Upper lobe of left lung (tissue), 6 donors: ENCODE results near the gene SSC4D. TPM values are rescaled to one million over a fixed set of nuclear protein-coding genes. Genes with fewer than 3 reads are reported as not detected.
"Not testable (repeated sequence)": the region's sequence is repeated elsewhere in the genome, so short reads cannot be mapped to it uniquely, and the experiment has no call there.

Experiments
- ATAC-seq, 2 donors: fragments of 200-7000 bp; cut with Tn5 transposase; one replicate each; pipeline ENCODE4 v1.9.1; 2022; ENCODE audit warnings: mild to moderate bottlenecking in 2 of 2, moderate library complexity in 2 of 2; ENCODE audit not compliant: low FRiP score in 2 of 2
- DNase-seq, 2 donors: peaks; one replicate each; pipeline ENCODE4 v3.0.0-alpha.2; 2019 to 2020
- H3K27ac ChIP-seq, 4 donors: fragments of 200-600 bp; sonication (generic); one replicate each; pipeline ENCODE4 v1.5.1; 2016 to 2019
- H3K27me3 ChIP-seq, 4 donors: fragments of 200-600 bp; sonication (generic); one replicate each; pipeline ENCODE4 v1.5.1; 2017 to 2019
- H3K36me3 ChIP-seq, 4 donors: fragments of 200-600 bp; sonication (generic); one replicate each; pipeline ENCODE4 v1.5.1; 2016 to 2019
- H3K4me1 ChIP-seq, 4 donors: fragments of 200-600 bp; sonication (generic); one replicate each; pipeline ENCODE4 v1.5.1; 2018 to 2019
- H3K4me3 ChIP-seq, 4 donors: fragments of 200-600 bp; sonication (generic); one replicate each; pipeline ENCODE4 v1.5.1; 2017 to 2019; ENCODE audit warnings: mild to moderate bottlenecking in 2 of 4, moderate library complexity in 1 of 4
- H3K9me3 ChIP-seq, 4 donors: fragments of 200-600 bp; sonication (generic); one replicate each; pipeline ENCODE4 v1.5.1; 2018 to 2019
- EP300 ChIP-seq, 4 donors: sonication (generic); formaldehyde crosslinking; IDR thresholded peaks; one replicate each; pipeline ENCODE4 v1.5.1; 2017; ENCODE audit warnings: antibody characterized with exemption in 4 of 4, control low read depth in 2 of 4
- POLR2A ChIP-seq, 4 donors: fragments of 450-650 bp; IDR thresholded peaks; one replicate each; pipeline ENCODE4 v1.5.1; 2016 to 2017; ENCODE audit warnings: antibody characterized with exemption in 4 of 4, mild to moderate bottlenecking in 2 of 4
- POLR2AphosphoS5 ChIP-seq, 2 donors: sonication (generic); formaldehyde crosslinking; IDR thresholded peaks; one replicate each; pipeline ENCODE4 v1.5.1; 2017; ENCODE audit warnings: antibody characterized with exemption in 2 of 2
- WGBS, 2 donors: methylation state at CpG; one replicate each; pipeline ENCODE4 v1.1.5; 2017 to 2018; 5-methylcytosine and 5-hydroxymethylcytosine counted together
- total RNA-seq, 6 donors: library from RNA; depleted of rRNA in 4 of 6; stranded (reverse); fragments of >200 nt in 4 of 6; gene quantifications; one replicate each; pipeline versions ENCODE4 v1.1.0 to v1.2.1, GENCODE V29; 2016 to 2021
- TF ChIP-seq, protein P1 (sequence below), 6 experiments: fragments of 450-650 bp in 4 of 6; fragments of 200-600 bp in 2 of 6; sonication (generic) in 2 of 6; IDR thresholded peaks; one replicate each; pipeline ENCODE4 v1.5.1; 2016 to 2019; ENCODE audit warnings: antibody characterized with exemption in 6 of 6
- donor health status: DM: no; HTN: no; CAD: no; lungs with moderate emphysema.
- donor health status: DM: no; HTN: yes; CAD: no; lungs with severe emphysema.

Gene SSC4D
- total RNA-seq, 6 donors from 2014 or later = 1.7 to 2.1 (median 1.9) TPM; not detected in 1

DNA sequence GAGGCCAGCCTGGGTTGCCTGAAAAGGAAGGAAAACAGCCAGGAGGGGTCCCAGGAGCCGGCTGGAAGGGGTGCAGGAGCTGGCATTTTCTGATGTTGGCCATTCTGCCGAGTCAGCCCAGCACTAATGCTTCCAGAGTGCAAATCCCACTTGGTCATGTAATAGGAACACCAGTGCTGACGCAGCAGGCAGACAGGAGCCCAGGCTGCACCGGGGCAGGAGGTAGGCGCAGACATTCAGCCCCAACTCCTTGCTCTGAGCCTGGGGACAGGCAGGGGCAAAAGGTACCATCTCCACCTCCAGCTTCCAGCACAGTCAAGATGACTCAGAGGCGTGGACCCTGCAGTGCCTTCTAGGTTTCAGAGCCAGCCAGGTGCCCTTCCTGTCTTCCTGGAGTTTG is 40.5 kb downstream of the SSC4D start:
- no peak overlapping the region for H3K4me3 ChIP-seq
- no peak for TF ChIP-seq EP300 (IDR thresholded peaks at IDR 0.05)
- no peak for TF ChIP-seq POLR2A (IDR thresholded peaks at IDR 0.05)
- TF ChIP-seq POLR2AphosphoS5 (IDR thresholded peaks at IDR 0.05) = no peak
- ATAC-seq = no peak
- no peak overlapping the region for H3K27ac ChIP-seq
- no peaks in the 10 kb centered on the region for H3K9me3 ChIP-seq
- 88 to 90% methylated on average over 5 to 6 of the region's 6 CpGs for WGBS, 2 donors
- DNase-seq = no peak
- H3K27me3 ChIP-seq = no peaks in the 10 kb centered on the region
- no peaks in the 10 kb centered on the region for H3K36me3 ChIP-seq
- H3K4me1 ChIP-seq = peaks cover 13 to 23% (median 21%) of the 10 kb centered on the region in 4 donors

DNA sequence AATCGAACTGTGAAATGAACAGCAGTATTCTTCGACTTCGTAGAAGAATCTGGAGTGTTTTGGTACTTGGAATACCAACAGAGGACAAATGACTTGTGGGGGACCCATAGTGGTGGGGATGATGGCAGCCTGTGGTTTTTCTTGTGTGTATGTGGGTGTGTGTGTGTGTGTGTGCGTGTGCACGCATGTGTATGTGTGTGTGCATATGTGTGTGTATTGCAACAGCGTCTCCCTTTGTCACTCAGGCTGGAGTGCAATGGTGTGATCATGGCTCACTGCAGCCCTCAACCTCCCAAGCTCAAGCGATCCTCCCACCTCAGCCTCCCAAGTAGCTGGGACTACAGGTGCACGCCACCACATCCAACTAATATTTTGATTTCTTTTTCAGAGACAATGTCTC is 41.3 kb downstream of the SSC4D start:
- Histone ChIP-seq H3K36me3 (no peaks in the 10 kb centered on the region), H3K4me3 (no peak overlapping the region), H3K9me3 (no peaks in the 10 kb centered on the region), H3K27ac (no peak overlapping the region), H3K27me3 (no peaks in the 10 kb centered on the region), H3K4me1 (peaks cover 20 to 24% (median 21%) of the 10 kb centered on the region in 4 donors)
- TF ChIP-seq, protein P1, sequence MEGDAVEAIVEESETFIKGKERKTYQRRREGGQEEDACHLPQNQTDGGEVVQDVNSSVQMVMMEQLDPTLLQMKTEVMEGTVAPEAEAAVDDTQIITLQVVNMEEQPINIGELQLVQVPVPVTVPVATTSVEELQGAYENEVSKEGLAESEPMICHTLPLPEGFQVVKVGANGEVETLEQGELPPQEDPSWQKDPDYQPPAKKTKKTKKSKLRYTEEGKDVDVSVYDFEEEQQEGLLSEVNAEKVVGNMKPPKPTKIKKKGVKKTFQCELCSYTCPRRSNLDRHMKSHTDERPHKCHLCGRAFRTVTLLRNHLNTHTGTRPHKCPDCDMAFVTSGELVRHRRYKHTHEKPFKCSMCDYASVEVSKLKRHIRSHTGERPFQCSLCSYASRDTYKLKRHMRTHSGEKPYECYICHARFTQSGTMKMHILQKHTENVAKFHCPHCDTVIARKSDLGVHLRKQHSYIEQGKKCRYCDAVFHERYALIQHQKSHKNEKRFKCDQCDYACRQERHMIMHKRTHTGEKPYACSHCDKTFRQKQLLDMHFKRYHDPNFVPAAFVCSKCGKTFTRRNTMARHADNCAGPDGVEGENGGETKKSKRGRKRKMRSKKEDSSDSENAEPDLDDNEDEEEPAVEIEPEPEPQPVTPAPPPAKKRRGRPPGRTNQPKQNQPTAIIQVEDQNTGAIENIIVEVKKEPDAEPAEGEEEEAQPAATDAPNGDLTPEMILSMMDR (IDR thresholded peaks at IDR 0.05) = no peak
- TF ChIP-seq POLR2AphosphoS5 (IDR thresholded peaks at IDR 0.05) = no peak
- TF ChIP-seq POLR2A (IDR thresholded peaks at IDR 0.05) = no peak
- no peak for TF ChIP-seq EP300 (IDR thresholded peaks at IDR 0.05)
- ATAC-seq (no peak), DNase-seq (no peak)
- WGBS, 2 donors = 90 to 94% methylated on average over 8 of the region's 8 CpGs

DNA sequence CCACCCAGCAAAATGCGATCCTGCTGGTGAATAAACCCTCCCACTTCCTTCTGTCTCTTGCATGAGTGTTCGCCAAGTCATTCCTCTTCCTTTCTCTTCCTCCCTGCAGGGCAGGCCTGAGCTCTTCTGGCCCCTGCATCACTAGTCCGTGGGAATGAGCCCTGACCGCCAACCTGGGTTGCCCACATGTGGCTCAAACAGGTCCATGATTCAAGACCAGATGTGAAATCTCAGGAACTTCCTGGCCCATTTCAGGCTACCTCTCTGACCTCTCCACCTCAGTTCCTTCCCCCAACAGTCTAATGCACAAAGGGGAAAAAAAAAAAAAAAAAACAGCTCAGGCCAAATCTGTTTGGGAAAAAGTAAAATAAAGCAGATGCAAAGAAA is 45.3 kb downstream of the SSC4D start:
- no peak overlapping the region for H3K4me3 ChIP-seq
- WGBS, 2 donors = 21 to 30% methylated on average over 4 of the region's 4 CpGs
- ATAC-seq = peak in 1 of 2 donors; percentile 18

DNA sequence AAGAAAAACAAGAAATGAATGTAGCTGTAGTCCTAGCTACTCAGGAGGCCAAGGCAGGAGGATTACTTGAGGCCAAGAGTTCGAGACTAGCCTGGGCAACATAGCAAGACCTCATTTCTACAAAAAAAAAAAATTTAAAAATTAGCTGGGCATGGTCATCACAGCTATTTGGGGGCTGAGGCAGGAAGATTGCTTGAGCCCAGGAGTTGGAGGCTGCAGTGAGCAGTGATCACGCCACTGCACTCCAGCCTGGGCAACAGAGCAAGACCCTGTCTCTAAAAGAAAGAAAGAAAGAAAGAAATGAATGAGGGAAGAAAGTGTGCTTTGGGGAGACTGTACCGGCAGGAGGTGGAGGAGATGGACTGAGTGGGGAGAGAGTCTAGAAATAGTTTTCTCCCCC is 45.7 kb downstream of the SSC4D start:
- not testable (repeated sequence) for H3K27me3 ChIP-seq, H3K4me3 ChIP-seq, H3K9me3 ChIP-seq, DNase-seq, ATAC-seq, H3K36me3 ChIP-seq
- peaks cover 25 to 37% (median 30%) of the 10 kb centered on the region in 4 donors for H3K4me1 ChIP-seq
- WGBS, 2 donors = 68 to 75% methylated on average over 3 of the region's 3 CpGs
- H3K27ac ChIP-seq = peak overlapping the region; percentile 75 to 82 (median 78)

More for the DNA sequence above, 45.3 kb downstream of the SSC4D start:
- TF ChIP-seq EP300 (IDR thresholded peaks at IDR 0.05) = no peak
- TF ChIP-seq POLR2AphosphoS5 (IDR thresholded peaks at IDR 0.05) = no peak
- no peak for TF ChIP-seq POLR2A (IDR thresholded peaks at IDR 0.05)
- TF ChIP-seq, protein P1 (IDR thresholded peaks at IDR 0.05) = no peak
- no peaks in the 10 kb centered on the region for H3K27me3 ChIP-seq
- peak in 1 of 2 donors; percentile 32 for DNase-seq
- peaks cover 25 to 37% (median 30%) of the 10 kb centered on the region in 4 donors for H3K4me1 ChIP-seq
- H3K36me3 ChIP-seq = no peaks in the 10 kb centered on the region
- no peaks in the 10 kb centered on the region for H3K9me3 ChIP-seq
- peak overlapping the region; percentile 75 to 82 (median 78) for H3K27ac ChIP-seq

DNA sequence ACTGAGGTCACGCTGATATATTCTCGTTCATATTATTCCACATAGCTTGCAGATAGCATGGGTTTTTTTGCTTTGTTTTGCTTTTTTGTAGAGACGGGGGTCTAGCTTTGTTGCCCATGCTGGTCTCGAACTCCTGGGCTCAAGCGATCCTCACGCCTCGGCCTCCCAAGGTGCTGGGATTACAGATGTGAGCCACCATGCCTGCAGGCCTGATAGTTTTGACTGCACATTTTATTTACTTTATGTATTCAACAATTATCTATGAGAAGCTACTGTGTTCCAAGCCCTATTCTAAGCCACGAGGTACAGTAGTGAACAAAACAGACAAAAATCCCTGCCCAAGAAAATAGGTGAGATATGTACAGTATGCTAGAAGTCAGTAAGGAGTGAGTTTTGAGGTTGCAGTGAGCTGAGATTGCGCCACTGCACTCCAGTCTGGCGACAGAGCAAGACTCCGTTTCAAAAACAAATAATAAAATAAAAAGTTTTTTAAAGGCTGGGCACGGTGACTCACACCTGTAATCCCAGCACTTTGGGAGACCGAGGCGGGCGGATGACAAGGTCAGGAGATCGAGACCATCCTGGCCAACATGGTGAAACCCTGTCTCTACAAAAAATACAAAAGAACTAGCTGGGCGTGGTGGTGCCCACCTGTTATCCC is 49.4 kb downstream of the SSC4D start:
- 62 to 71% methylated on average over 17 of the region's 17 CpGs for WGBS, 2 donors
- Histone ChIP-seq H3K27me3 (no peaks in the 10 kb centered on the region), H3K27ac (peak overlapping the region; percentile 98 to 100 (median 98)), H3K9me3 (no peaks in the 10 kb centered on the region), H3K4me3 (peak overlapping the region in 1 of 4 donors; percentile 92), H3K4me1 (peaks cover 41 to 50% (median 45%) of the 10 kb centered on the region in 4 donors), H3K36me3 (peaks cover 0 to 6% (median 0%) of the 10 kb centered on the region in 4 donors)
- ATAC-seq (no peak), DNase-seq (peak in 1 of 2 donors; percentile 72)
- no peak for TF ChIP-seq POLR2AphosphoS5 (IDR thresholded peaks at IDR 0.05)
- TF ChIP-seq EP300 (IDR thresholded peaks at IDR 0.05) = no peak
- TF ChIP-seq POLR2A (IDR thresholded peaks at IDR 0.05) = no peak
- TF ChIP-seq, protein P1 (IDR thresholded peaks at IDR 0.05) = no peak
